NCI-H146 treated with DMSO at 0.1 percent for 48 hours (cell line): Measurements from ENCODE around the gene ADNP2.

ENCODE experiments used
- DNase-seq: peaks from one replicate; lab custom pipeline; 2025; ENCODE audit not compliant: unreplicated experiment; lab: John Stamatoyannopoulos, UW

The ADNP2 gene

DNA sequence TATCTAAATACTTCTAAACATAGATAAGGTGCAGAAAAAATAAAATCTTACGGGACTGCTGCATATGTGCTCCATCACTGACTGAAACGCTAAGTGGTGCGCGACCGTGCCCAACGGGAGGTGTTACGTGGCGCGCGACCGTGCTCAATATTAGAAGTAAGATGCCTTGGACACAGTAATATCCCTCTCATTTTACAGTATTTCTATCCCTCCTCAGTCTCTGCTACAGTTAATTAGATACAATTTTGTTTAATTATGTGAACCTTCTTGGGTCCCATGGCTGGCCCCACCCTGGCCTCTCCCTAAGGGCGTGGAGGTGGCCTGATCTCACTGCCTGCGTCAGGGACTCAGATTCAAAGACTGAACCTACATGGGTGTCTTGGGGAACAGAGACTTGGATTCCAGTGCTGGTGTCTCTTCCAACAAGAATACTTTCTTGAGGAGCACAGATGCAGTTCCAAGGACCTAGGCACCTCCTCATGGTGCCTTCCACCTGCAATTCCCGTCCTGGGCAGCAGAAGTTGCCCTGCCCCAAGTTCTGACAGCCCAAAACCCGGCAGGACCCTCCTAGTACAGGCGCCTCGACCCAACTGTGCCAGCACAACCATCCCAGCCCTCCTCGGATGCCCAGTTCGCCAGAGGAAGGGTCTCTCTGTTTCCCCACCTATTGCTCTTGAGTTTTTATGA is 79.0 kb downstream of the ADNP2 start:
- no peak for DNase-seq

DNA sequence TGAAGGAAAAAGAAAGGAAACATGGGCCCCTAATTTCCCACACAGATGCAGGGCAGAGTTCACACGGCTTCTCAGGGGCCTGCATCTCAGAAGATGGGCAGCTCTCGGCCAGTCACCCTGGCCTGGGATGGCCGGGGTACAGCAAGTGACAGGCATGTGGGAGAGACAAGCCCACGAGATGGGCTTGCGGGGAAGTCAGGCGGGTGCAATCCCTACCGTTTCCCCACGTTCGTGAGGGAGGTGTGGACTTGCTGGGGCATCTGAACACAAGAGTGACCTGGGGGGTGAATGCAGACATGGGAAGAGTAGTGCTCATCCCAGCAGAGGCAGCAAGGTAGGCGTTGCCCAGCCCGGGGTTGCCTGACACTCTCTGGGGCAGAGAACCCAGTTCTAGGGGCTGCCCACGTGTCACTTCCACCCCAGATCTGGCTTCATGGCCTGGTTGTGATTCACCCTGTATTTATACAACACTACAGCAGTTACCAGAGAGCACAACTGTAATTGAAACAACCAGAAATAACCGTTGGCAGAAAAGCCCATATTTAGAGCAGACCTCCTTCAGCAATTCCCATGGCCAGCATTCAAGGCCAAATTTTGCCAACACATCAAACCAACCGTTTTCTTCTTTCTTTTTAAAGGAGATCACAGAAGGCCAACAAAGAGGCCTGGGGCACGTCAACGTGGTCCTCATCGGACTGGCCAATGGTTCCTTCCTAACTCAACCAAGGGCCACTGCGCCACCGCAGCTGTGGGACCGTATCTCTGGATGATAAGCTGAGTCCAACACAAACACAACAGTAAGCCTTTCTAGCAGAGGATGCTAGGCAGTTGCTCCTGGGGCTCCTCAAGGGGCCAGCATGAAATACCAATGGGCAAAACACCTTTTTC is 79.8 kb downstream of the ADNP2 start:
- DNase-seq: no peak

DNA sequence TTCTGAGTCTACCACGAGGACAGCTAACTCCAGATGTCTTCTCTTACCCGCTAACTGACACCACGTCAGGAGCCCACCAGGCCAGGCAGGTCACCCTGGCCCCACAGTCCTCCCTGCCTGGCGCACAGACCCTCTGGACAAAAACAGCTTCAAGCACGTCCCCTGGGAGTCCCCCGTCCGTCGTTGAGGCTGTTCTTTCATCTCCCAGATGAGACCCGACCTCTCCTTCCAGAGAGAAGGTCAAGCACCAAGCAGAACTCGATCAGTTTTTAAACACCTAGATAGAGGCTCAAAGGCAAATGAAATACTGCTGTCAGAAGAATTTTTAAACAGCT is 80.4 kb downstream of the ADNP2 start:
- no peak for DNase-seq
